ENCODE measurements around the gene PPARA.

Gene PPARA

DNA sequence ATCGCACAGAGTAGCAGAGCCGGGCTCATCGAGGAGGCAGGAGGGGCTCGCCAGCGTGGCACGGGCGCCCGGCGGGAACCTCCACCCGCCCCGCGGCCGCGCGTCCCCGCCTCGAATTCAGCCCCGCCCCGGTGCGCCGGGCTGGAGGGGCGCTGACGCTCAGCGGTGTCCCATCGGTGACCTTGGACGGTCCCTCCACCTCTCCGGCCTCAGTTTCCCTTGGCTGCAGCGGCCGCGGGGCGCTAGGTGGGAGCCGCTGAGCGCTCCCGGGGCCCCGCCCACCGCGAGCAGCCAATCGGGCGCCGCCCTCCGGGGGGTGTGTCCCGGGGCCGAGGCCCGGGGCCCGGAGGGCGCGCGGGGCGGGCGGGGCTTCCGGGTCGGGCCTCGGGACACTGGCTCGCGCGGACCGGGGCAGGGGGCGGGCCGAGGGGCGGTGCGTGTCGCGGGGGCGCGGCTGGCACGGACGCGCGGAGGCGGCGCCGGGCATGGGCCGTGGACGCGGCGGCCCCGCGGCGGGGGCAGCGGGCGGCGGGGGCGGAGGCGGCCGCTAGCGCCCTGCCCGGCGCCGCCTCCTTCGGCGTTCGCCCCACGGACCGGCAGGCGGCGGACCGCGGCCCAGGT lies at the start of gene PPARA:
PPARA (plus strand) TSS at position 493 of the 621 bp plus-strand sequence. CDS start 47,858 bp downstream, outside the sequence.
- DNase-seq: peak; percentile 82

DNA sequence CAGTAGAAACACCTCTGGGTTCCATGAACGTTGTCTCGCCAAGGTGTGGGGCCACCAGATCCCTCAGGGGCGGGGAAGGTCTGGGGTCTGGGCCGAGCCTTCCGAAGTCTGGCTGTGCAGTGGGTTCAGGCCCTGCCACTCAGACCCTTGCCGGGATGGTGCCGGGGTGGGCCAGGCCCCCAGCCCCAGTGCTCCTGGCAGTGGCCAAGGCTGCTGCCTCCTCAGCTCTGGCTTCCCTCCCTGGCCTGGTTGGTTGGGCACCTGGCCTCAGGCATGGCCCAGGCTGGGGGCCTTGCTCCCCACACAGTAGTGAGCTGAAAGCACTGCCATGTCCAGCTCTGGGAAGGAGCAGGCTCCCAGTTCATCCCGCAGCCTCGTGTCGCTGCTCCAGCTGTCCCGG lies 48.2 kb upstream of the PPARA start:
- DNase-seq: no peak

- DNase-seq: no peak
These were observed 47.6 kb upstream of the PPARA start for GRCh38 chr22:46102752-46103151.

DNA sequence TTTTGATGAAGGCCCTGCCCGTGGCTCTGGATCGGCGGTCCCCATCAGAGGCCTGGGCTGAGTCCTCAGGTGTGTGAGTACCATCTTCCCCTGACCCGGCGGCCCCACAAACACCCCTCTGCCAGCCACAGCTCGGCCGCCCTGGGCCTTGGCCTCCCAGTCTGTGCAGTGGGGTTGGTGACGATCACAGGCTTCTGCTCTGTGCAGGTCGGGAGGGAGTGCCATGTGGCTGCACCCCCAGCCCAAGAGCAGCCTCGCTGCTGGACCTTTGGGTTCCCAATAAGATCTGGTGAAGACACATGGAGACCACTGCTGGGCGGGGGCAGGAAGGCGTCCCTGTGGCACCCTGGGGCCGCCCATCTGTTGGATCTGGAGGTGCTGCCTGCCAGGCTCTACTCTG lies 47.1 kb upstream of the PPARA start:
- DNase-seq: no peak

DNA sequence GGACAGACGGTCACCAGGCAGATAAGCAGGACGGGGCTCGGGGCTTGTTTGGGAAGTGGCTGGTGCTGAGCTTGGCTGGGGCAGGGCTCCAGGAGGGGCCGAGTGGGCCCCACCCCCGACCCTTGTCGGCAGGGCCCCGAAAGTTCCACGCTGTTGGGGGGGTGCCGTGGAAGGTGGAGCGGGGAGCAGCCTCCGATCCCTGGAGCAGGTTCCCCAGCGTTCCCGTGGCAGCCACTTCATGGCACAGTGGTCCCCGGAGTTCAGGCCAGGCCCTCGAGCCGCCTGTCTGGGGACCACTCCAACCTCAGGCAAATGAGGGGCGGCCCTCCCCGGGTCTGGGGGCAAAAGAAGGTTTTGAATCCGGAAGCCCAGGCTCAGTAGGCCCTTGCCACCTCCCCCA lies 46.7 kb upstream of the PPARA start:
- DNase-seq: no peak

DNA sequence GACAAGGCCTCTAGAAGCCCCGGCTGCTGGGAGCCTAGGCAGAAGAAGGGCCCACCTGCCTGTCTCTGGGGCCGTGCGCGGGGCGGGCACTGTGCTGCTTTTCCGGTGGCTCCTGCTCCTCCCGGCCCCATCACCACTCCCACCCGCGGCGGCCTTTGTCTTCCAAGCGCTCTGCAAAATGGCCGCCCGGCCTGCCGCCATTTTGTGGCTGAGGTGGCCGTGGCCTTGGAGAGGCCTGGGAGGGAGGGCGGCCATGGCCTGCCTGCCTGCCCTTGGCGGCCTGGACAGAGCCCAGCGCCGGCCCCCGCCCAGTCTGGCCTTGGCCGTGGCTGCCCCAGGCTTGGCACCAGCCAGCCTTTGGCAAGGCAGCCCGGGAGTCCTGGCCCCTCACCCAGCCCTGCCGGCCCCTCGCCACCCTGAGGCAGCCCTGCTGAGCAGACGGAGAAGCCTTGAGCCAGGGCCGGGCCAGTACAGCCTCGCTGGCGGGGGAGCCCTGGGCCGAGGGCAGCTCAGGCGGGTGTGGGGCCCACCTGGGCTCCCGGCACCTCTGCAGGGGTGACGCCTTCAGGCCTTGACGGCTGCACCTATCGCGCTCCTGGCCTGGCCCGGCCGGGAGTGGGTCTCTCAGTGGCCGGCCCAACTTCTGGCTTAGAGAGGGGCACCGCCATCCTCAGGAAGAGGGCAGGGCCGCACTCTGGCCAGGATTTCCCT lies 46.0 kb upstream of the PPARA start:
- no peak for DNase-seq

- no peak for DNase-seq
These were observed 45.3 kb upstream of the PPARA start for GRCh38 chr22:46104881-46105493.

DNA sequence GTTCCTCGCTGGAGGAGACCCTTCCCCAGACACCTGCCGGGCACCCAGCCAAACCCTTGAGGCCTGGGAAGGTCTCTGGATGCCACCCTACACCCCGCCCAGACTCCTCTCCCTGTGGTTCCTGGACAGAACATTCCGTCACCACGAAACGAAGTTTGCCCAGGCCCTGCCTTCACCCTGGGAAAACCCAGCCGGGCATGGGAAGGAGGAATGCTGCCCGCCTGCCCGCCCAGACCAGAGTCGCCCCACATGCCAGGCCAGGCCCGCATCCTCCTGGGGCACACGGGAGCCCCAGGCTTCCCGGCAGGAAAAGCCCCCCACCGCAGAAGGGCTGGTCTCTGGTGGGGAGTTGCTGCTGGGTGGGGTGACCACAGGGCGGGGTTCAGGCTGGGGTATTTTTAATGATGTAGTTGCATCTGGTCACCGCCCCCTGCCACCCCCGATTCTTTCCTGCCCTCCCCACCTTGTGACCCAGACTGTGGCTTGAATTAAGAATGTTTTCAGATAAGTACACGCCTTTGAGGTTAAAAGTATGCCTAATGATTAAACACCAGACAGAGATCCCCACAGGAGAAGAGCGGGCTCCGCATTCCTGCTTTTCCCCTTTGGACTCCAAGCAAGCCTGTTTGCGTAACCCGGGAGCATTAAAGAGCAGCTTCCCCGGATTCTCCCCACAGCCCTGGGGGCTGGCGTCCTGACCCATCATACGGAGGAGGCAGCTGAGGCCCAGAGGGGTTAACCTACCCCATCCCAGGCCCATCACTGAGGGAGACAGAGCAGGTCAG lies 44.6 kb upstream of the PPARA start:
- DNase-seq: no peak

DNA sequence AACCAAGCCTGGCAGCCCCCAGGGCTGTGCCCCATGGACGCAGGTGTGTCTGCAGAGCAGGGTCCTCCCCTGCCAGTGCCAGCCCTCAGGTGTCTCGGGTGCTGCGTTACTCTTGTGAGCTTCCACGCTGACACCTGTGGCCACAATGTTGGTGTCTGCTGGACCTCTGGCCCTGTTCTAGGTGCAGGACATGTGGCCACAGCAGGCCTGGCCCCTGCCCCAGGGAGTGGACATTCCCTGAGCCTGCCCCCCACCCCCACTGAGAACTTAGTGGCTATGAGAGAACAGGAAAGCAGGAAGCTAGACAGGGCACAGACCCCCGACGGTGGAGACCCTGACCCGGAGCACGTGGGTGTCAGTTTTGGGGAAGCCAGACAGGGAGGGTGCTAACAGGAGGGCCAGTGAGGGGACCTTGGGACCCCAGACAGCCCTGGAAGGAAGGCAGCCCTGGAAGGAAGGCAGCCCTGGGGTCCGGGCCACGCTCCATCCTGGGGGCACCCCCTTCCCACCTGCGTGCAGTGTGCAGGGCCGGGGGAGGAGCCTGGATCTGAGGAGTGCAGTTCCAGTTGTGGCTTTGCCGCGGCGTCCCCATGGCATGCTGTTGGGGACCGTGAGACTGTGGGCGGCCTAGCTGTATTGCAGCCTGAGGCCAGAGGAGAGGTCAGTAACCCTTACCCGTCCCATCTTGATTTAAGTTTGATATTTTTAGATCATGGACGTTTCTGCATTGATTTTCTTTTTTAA lies 43.9 kb upstream of the PPARA start:
- no peak for DNase-seq

DNA sequence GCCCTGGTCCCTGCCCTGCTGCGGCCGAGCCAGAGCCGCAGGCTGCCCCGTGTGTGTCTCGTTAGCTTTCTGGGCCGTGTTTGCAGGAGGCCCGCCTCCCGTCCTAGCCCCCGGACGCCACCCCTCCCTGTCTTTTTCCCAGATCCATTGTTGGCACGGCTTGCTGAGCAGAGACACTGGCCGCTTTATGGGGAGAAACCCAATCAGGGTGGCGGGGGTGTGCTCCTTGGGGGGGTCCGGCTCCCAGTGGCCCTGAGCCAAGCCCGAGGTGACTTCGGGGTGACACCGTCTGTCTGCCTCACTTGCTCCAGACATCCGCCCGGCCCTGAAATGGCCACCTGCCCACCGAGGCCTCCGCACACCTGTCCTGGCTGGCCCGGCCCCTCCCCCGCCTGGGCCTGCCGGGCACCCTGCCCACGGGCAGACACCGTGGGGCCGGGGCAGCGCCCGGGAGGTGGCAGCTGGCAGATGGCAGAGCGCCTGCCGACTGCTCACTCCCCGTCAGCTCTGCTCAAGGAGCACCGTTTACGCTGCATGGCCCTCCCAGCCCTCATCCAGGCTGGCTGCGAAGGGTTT lies 43.1 kb upstream of the PPARA start:
- no peak for DNase-seq

DNA sequence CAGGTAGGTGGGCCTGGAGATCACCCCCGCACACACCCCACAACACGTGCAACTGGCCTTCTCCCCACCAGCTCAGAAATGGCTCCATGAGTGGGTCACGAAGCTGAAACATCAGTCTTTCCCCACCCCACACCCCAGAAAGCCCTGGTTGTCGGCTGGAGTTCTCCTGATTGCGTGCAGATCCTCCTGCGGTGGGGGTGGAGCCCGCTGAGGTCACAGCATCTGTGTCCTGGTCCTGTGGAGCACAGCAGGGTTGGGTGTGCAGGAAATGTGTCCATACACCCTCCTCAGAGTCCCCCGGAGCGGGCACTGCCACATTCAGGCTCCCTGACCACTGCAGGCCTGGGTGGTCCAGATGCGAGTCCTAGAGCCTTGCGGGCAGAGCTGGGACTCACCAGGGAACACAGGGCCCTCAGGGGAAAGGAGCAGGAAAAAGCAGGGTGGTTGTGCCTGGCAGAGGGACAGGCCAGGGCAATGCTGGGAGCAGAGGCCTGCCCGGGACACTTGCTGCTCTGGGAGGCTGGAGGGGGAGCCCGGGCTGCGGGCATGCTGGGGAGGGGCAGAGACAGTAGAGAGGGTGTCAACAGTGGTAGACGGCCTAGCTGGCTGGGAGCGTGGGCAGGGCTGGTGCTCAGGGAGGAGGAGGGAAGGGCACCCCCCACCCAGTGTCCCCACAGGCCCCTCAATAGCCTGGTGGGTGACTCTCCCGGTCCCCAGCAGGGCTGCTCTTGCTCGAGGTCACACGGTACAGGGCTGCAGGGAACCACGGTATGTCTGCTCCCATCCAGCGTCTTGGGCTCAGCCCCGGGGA lies 42.4 kb upstream of the PPARA start:
- DNase-seq: no peak

DNA sequence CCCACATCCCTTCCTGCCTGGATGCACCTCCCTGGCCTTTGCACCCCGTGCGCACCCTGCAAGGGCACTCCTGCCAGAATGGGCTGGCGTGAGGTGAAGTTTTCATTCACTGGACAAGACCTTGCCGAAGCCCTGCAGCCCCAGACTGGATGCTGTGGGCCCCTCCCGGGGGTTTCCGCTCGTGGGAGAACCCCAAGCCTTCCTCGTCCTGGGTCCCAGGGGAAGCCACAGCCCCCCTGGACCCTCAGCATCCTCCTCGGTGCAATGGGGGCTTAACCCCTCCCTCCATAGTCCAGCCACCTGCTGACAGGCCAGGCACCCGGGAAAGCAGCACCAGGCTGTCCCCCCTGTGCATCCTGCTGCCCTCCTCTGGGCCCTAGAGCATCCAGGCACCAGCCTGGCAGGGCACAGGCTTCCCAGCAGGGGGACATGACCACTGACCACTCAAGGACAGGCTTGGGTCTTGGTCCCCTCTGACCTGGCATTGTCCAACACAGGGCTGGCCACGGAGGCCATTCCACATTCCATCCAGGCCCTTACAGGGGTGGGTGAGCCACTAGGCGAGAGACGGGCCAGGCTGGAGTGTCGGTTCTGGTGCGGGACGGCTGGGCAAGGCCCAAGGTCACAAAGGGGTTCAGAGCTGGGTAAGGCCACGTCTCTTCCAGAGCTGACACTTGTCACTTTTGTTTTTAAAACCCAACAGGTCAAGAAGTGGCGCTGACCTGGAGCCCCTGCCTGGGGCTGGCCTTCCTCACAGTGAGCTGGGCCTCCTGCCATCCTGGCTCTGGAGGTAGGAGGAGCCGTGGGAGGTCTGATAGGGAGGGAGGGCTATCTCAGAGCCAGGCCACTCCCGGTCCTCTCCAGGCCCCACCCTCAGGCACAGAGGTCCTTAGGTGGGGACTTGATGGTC lies 41.5 kb upstream of the PPARA start:
- no peak for DNase-seq

DNA sequence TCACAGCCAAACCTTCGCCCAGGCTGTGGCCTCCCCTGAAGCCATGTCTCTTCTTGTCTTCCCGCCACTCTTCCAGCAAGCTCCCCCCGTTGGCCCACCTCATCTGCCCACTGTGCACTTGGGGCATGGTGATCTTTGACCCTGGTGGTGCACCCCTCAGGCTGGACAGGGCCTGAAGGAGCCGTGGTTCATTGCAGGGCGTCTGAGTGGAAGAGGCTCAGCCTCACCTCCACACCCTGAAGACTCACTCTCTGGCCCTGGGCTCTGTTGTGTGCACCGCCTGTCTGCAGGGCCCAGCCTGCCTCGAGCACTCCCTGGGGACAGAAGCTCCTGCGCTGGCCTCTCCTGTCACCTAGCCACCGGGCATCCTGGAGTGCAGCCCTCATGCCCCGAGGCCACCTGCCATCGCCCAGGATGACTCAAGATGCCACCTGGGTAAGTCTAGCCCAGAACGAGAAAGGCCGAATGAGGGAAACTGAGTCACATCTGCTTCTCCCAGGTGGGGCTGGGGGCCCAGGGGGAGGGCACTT lies 40.8 kb upstream of the PPARA start:
- DNase-seq: no peak

DNA sequence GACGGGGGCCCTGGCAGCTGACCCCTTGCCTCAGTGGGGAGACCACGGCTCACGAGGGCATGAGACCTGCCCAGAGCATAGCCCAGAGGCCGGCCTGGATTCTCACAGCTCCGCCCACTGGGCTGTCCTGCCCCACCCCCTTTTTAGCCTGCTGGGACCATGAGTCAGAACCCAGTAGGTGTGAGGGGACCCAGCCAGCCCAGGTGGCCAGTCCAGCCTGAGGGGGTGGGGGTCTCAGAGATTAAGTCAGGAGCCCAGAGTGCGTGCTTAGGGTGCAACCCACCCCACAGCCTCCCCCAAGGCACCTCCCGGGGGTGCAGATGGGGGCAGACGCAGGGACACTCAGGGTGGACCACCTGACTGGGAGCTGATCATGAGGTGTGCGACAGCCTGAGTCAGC lies 40.1 kb upstream of the PPARA start:
- DNase-seq: no peak

GRCh38 chr22:46111645-46112306 lies 38.5 kb upstream of the PPARA start:
- no peak for DNase-seq

DNA sequence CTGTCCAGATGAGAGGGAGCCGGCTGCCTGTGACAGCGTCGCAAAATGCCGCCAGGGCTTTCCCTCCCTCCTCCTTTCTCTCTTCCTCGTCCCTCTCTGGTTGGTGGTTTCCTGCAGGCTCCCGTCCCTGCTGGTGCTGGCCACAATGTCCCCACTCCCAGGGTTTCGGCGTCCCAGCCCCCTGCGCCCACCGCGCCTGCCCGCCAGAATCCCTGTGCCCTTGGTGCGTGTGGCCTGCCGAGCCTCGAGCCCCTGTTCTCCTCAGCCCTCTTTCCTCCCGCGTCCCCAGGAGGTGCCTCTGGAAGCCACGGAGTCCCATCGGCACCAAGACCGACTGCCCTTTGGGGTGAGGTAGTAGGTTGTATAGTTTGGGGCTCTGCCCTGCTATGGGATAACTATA lies 37.9 kb upstream of the PPARA start:
- no peak for DNase-seq

DNA sequence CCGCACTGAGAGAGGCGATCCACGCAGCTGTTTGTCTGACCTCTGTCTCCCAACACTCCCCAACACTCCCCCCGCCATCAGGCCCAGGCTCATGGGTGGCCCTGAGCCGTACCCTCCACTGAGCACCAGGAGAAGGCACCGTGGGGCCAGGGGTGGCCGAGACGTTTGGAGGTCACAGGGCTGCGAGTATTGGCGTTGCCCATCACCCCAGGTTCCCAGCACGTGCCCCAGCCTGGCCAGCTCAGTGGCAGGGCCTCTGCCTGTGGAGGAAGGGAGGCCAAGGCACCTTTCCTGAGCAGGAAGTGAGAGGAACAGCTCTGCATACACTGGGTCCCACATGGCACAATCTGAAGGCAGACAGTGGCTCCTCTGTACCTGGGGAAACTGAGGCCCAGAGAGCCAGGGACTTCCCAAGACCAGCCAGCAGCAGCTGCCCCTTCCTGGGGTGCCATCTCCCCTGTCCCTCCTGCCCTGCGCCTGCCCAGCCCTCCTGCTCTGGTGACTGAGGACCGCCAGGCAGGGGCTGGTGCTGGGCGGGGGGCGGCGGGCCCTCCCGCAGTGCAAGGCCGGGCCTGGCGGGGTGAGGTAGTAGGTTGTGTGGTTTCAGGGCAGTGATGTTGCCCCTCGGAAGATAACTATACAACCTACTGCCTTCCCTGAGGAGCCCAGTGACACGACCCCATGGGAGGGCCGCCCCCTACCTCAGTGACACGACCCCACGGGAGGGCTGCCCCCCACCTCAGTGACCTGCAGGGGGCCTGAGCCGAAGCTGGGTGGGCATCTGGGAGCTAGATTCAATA lies 37.0 kb upstream of the PPARA start:
- DNase-seq: no peak

GRCh38 chr22:46113910-46114517 lies 36.3 kb upstream of the PPARA start:
- no peak for DNase-seq
